PC-9 (cell line): ENCODE data around the gene INPPL1. TPM values are rescaled to one million over a fixed set of nuclear protein-coding genes. Genes with fewer than 3 reads are reported as not detected.

Source experiments
- BruUV-seq: library from RNA; stranded (reverse); fragments of 400-500 nt; replicated peaks from 2 replicates; lab custom pipeline; 2021; lab: Mats Ljungman, UMichigan
- CTCF ChIA-PET: fragments of 300-600 bp; sonication (Branson Sonifier 250); formaldehyde crosslinking; loops from one replicate; lab custom pipeline; 2022; ENCODE audit warnings: antibody characterized with exemption; lab: Charles Lee
- POLR2A ChIA-PET: fragments of 300-600 bp; sonication (Branson Sonifier 250); formaldehyde crosslinking; loops from one replicate; lab custom pipeline; 2022; ENCODE audit warnings: antibody characterized with exemption; ENCODE audit not compliant: unreplicated experiment; lab: Charles Lee
- DNase-seq, 2 experiments: peaks; one replicate each; pipeline versions ENCODE4 v3.0.0 to v3.0.0-alpha.2; 2015 to 2022; ENCODE audit warnings: mixed read lengths in 1 of 2
- H2AFZ ChIP-seq: fragments of 200-600 bp; sonication (generic); 2 replicates; pipeline ENCODE4 v1.8.1; 2017; ENCODE audit warnings: antibody characterized with exemption
- H3F3A ChIP-seq: fragments of 200-600 bp; sonication (generic); 2 replicates; pipeline ENCODE4 v1.8.1; 2017; ENCODE audit warnings: antibody characterized with exemption, mild to moderate bottlenecking, low read depth; ENCODE audit not compliant: insufficient read depth
- H3K27ac ChIP-seq: fragments of 200-600 bp; sonication (generic); 2 replicates; pipeline ENCODE4 v1.6.1; 2016; ENCODE audit warnings: mixed run types
- H3K27me3 ChIP-seq: fragments of 200-600 bp; sonication (generic); 2 replicates; pipeline ENCODE4 v1.6.1; 2016; ENCODE audit warnings: low read depth, mixed run types; ENCODE audit not compliant: insufficient read depth
- H3K36me3 ChIP-seq: fragments of 200-600 bp; sonication (generic); 2 replicates; pipeline ENCODE4 v1.6.1; 2016; ENCODE audit warnings: low read depth, mixed run types
- H3K4me1 ChIP-seq: fragments of 200-600 bp; sonication (generic); replicated peaks from 2 replicates; pipeline ENCODE4 v1.6.1; 2016; ENCODE audit warnings: mixed run types; ENCODE audit not compliant: insufficient read depth
- H3K4me2 ChIP-seq: fragments of 200-600 bp; sonication (generic); 2 replicates; pipeline ENCODE4 v1.6.1; 2017; ENCODE audit warnings: mixed run types
- H3K4me3 ChIP-seq: fragments of 200-600 bp; sonication (generic); 2 replicates; pipeline ENCODE4 v1.6.1; 2016; ENCODE audit warnings: mixed run types
- H3K79me2 ChIP-seq: fragments of 200-600 bp; sonication (generic); 2 replicates; pipeline ENCODE4 v1.6.1; 2017; ENCODE audit warnings: low read depth, mixed run types
- H3K9me2 ChIP-seq: fragments of 200-600 bp; sonication (generic); 2 replicates; pipeline ENCODE4 v1.8.1; 2017; ENCODE audit warnings: mild to moderate bottlenecking; ENCODE audit not compliant: insufficient read depth
- H3K9me3 ChIP-seq: fragments of 200-600 bp; sonication (generic); 2 replicates; pipeline ENCODE4 v1.8.1; 2016; ENCODE audit warnings: low read depth; ENCODE audit not compliant: insufficient read depth
- H4K20me1 ChIP-seq: fragments of 200-600 bp; sonication (generic); 2 replicates; pipeline ENCODE4 v1.8.1; 2017; ENCODE audit not compliant: insufficient read depth
- CTCF ChIP-seq: fragments of 200-600 bp; sonication (generic); conservative IDR thresholded peaks from 2 replicates; pipeline ENCODE4 v1.6.1; 2017; ENCODE audit warnings: mixed run types, antibody characterized with exemption, mild to moderate bottlenecking, moderate library complexity
- EZH2 ChIP-seq: fragments of 200-600 bp; sonication (generic); IDR thresholded peaks from 2 replicates; pipeline ENCODE4 v1.8.0; 2017; ENCODE audit warnings: antibody characterized with exemption, low read depth
- intact Hi-C: fragments of 100-400 bp; cut with micrococcal nuclease; formaldehyde crosslinking; loops from one replicate; pipeline ENCODE4 v1.10.0; 2022; ENCODE audit not compliant: unreplicated experiment
- total RNA-seq: library from RNA; stranded (reverse); gene quantifications from 2 replicates; pipeline ENCODE4 v1.2.3, GENCODE V29; 2021

The INPPL1 gene
- total RNA-seq, 1 experiment from 2014 or later, result 199 TPM

GRCh38 chr11:72236083-72236697 lies 11.6 kb downstream of the INPPL1 start:
- Histone ChIP-seq H3K9me2 (no peaks in the 10 kb centered on the region), H3K79me2 (no peaks in the 10 kb centered on the region), H3K27ac (no peak overlapping the region), H3K4me2 (no peak overlapping the region), H2AFZ (no peak overlapping the region), H3K4me3 (no peak overlapping the region), H4K20me1 (peaks cover 20% of the 10 kb centered on the region), H3K4me1 (no peaks in the 10 kb centered on the region), H3F3A (peaks cover 41% of the 10 kb centered on the region), H3K27me3 (no peaks in the 10 kb centered on the region), H3K36me3 (peaks cover 17% of the 10 kb centered on the region; the same call in 1 of the 2 replicates), H3K9me3 (no peaks in the 10 kb centered on the region)
- no peak for DNase-seq
- intact Hi-C loops, result no loop called here
- POLR2A ChIA-PET, result interaction anchor here (0.7 kb wide), 1 partner anchor 69 kb away, joined by 3 read pairs; no protein-coding TSS in a partner anchor
- CTCF ChIA-PET, result no interaction called here
- no peak for TF ChIP-seq CTCF
- no peak for TF ChIP-seq EZH2
- BruUV-seq, result no TSS peak

- no peak overlapping the region for H3K4me3 ChIP-seq
- no peaks in the 10 kb centered on the region for H3K4me1 ChIP-seq
- H3K79me2 ChIP-seq, result no peaks in the 10 kb centered on the region
- CTCF ChIA-PET, result no interaction called here
- peaks cover 12% of the 10 kb centered on the region; the same call in 1 of the 2 replicates for H3K36me3 ChIP-seq
- no peak overlapping the region for H3K4me2 ChIP-seq
- H3K27ac ChIP-seq, result no peak overlapping the region
- H3F3A ChIP-seq, result peaks cover 41% of the 10 kb centered on the region
- no peaks in the 10 kb centered on the region for H3K27me3 ChIP-seq
- H3K9me2 ChIP-seq, result no peaks in the 10 kb centered on the region
- intact Hi-C loops, result no loop called here
- H2AFZ ChIP-seq, result no peak overlapping the region
- no peaks in the 10 kb centered on the region for H3K9me3 ChIP-seq
- no TSS peak for BruUV-seq
- peaks cover 17% of the 10 kb centered on the region for H4K20me1 ChIP-seq
- POLR2A ChIA-PET, result interaction anchor here (0.5 kb wide), 1 partner anchor 10 kb away, joined by 3 read pairs; no protein-coding TSS in a partner anchor
- DNase-seq, result no peak
- TF ChIP-seq EZH2 (no peak), CTCF (no peak)
Measured at GRCh38 chr11:72236774-72237111, 12.2 kb downstream of the INPPL1 start.

GRCh38 chr11:72237112-72237931 lies 12.8 kb downstream of the INPPL1 start:
- POLR2A ChIA-PET, result interaction anchor here (0.5 kb wide), 1 partner anchor 9 kb away, joined by 3 read pairs; no protein-coding TSS in a partner anchor
- intact Hi-C loops, result no loop called here
- TF ChIP-seq EZH2, result no peak
- no peak for TF ChIP-seq CTCF
- CTCF ChIA-PET, result interaction anchor here (0.6 kb wide), 1 partner anchor 84 kb away, joined by 16 read pairs; no protein-coding TSS in a partner anchor
- Histone ChIP-seq H3K27ac (no peak overlapping the region), H3F3A (peaks cover 41% of the 10 kb centered on the region), H3K9me2 (no peaks in the 10 kb centered on the region), H3K9me3 (no peaks in the 10 kb centered on the region), H2AFZ (no peak overlapping the region), H3K4me1 (no peaks in the 10 kb centered on the region), H3K36me3 (peaks cover 10% of the 10 kb centered on the region; the same call in 1 of the 2 replicates), H3K4me2 (no peak overlapping the region), H3K79me2 (no peaks in the 10 kb centered on the region), H3K27me3 (no peaks in the 10 kb centered on the region), H3K4me3 (no peak overlapping the region), H4K20me1 (peaks cover 17% of the 10 kb centered on the region)
- no peak for DNase-seq
- no TSS peak for BruUV-seq
